Liver (tissue), 9 donors: Measurements from ENCODE around the gene LPAR6. TPM values are rescaled to one million over a fixed set of nuclear protein-coding genes. Genes with fewer than 3 reads are reported as not detected.

Source experiments
- DNase-seq: peaks from one replicate; pipeline ENCODE4 v3.0.0-alpha.2; 2017; ENCODE audit warnings: low spot score
- H3K27ac ChIP-seq, 2 donors: one replicate each; pipeline ENCODE4 v1.7.0; 2013; ENCODE audit warnings: inconsistent platforms in 2 of 2, low read length in 2 of 2, control low read depth in 1 of 2, low read depth in 1 of 2, mild to moderate bottlenecking in 1 of 2
- H3K27me3 ChIP-seq, 4 donors: one replicate each; pipeline versions ENCODE4 v1.6.1 to v1.7.0; 2013; ENCODE audit warnings: low read length in 3 of 4, inconsistent platforms in 1 of 4, mild to moderate bottlenecking in 1 of 4, moderate library complexity in 1 of 4; ENCODE audit not compliant: control insufficient read depth in 4 of 4, insufficient read depth in 4 of 4
- H3K36me3 ChIP-seq, 4 donors: one replicate each; pipeline versions ENCODE4 v1.6.1 to v1.7.0; 2013; ENCODE audit warnings: low read length in 3 of 4, mild to moderate bottlenecking in 3 of 4, low read depth in 1 of 4, moderate library complexity in 1 of 4; ENCODE audit not compliant: control insufficient read depth in 4 of 4, insufficient read depth in 3 of 4
- H3K4me1 ChIP-seq, 4 donors: one replicate each; pipeline versions ENCODE4 v1.6.1 to v1.7.0; 2013; ENCODE audit warnings: low read length in 3 of 4, mild to moderate bottlenecking in 3 of 4, moderate library complexity in 1 of 4; ENCODE audit not compliant: control insufficient read depth in 4 of 4, insufficient read depth in 4 of 4
- H3K4me3 ChIP-seq, 3 donors: one replicate each; pipeline versions ENCODE4 v1.6.1 to v1.7.0; 2013; ENCODE audit warnings: low read length in 3 of 3, control low read depth in 1 of 3, low read depth in 1 of 3, mild to moderate bottlenecking in 1 of 3
- H3K9ac ChIP-seq, 2 donors: one replicate each; pipeline ENCODE4 v1.7.0; 2013; ENCODE audit warnings: low read length in 2 of 2, mild to moderate bottlenecking in 2 of 2, moderate library complexity in 2 of 2, control low read depth in 1 of 2, low read depth in 1 of 2
- H3K9me3 ChIP-seq, 4 donors: one replicate each; pipeline versions ENCODE4 v1.6.1 to v1.7.0; 2013; ENCODE audit warnings: low read length in 3 of 4; ENCODE audit not compliant: control insufficient read depth in 4 of 4
- EGR1 ChIP-seq, 2 donors: IDR thresholded peaks; 2 replicates each; pipeline ENCODE4 v1.6.1; 2016 to 2018; ENCODE audit warnings: antibody characterized with exemption in 2 of 2, low read depth in 2 of 2
- FOXA1 ChIP-seq: IDR thresholded peaks from 2 replicates; pipeline ENCODE4 v1.6.1; 2016; ENCODE audit warnings: antibody characterized with exemption
- FOXA2 ChIP-seq: IDR thresholded peaks from 2 replicates; pipeline ENCODE4 v1.6.1; 2016; ENCODE audit warnings: antibody characterized with exemption
- GABPA ChIP-seq, 2 donors: IDR thresholded peaks in 1 of 2; conservative IDR thresholded peaks in 1 of 2; 2 replicates each; pipeline ENCODE4 v1.6.1; 2016; ENCODE audit warnings: antibody characterized with exemption in 2 of 2, mild to moderate bottlenecking in 1 of 2, moderate library complexity in 1 of 2
- HNF4A ChIP-seq, 2 donors: conservative IDR thresholded peaks; 2 replicates each; pipeline ENCODE4 v1.6.1; 2016; ENCODE audit warnings: antibody characterized with exemption in 2 of 2, mild to moderate bottlenecking in 2 of 2
- HNF4G ChIP-seq: IDR thresholded peaks from 2 replicates; pipeline ENCODE4 v1.6.1; 2016; ENCODE audit warnings: antibody characterized with exemption
- JUND ChIP-seq, 2 donors: IDR thresholded peaks; 2 replicates each; pipeline ENCODE4 v1.6.1; 2016; ENCODE audit warnings: antibody characterized with exemption in 2 of 2
- NR2F2 ChIP-seq: IDR thresholded peaks from 2 replicates; pipeline ENCODE4 v1.6.1; 2016; ENCODE audit warnings: antibody characterized with exemption
- RAD21 ChIP-seq, 2 donors: IDR thresholded peaks; 2 replicates each; pipeline ENCODE4 v1.6.1; 2016; ENCODE audit warnings: antibody characterized with exemption in 2 of 2, mild to moderate bottlenecking in 2 of 2
- RXRA ChIP-seq, 2 donors: IDR thresholded peaks; 2 replicates each; pipeline ENCODE4 v1.6.1; 2017 to 2018; ENCODE audit warnings: antibody characterized with exemption in 2 of 2, mild to moderate bottlenecking in 1 of 2
- SP1 ChIP-seq: IDR thresholded peaks from 2 replicates; pipeline ENCODE4 v1.6.1; 2018; ENCODE audit warnings: antibody characterized with exemption, mild to moderate bottlenecking
- TAF1 ChIP-seq: conservative IDR thresholded peaks from 2 replicates; pipeline ENCODE4 v1.6.1; 2016; ENCODE audit warnings: antibody characterized with exemption, mild to moderate bottlenecking
- YY1 ChIP-seq: IDR thresholded peaks from 2 replicates; pipeline ENCODE4 v1.6.1; 2016; ENCODE audit warnings: antibody characterized with exemption, mild to moderate bottlenecking
- WGBS: extraction: QIAGEN DNeasy Blood & Tissue Kit; methylation state at CpG from one replicate; pipeline ENCODE4 v1.1.7; 2013; 5-methylcytosine and 5-hydroxymethylcytosine counted together
- polyA plus RNA-seq, 2 donors: library from polyadenylated mRNA; stranded (reverse) in 1 of 2; unstranded in 1 of 2; fragments of 200-250 nt in 1 of 2; fragments of >200 nt in 1 of 2; fragmentation: Nextera tagmentation in 1 of 2; extraction: Ambion mirVana in 1 of 2; gene quantifications; one replicate each; pipeline versions ENCODE4 v1.2.1 to v1.2.3, GENCODE V29; 2013 to 2015
- total RNA-seq, 2 donors: library from RNA; depleted of rRNA; stranded (reverse); fragments of >200 nt; gene quantifications; one replicate each; pipeline ENCODE4 v1.2.3, GENCODE V29; 2014
- TF ChIP-seq, protein P1 (sequence below): IDR thresholded peaks from 2 replicates; pipeline ENCODE4 v1.6.1; 2016; ENCODE audit warnings: antibody characterized with exemption
- TF ChIP-seq, protein P2 (sequence below): IDR thresholded peaks from 2 replicates; pipeline ENCODE4 v1.6.1; 2016; ENCODE audit warnings: antibody characterized with exemption, mild to moderate bottlenecking
- TF ChIP-seq, protein P3 (sequence below): IDR thresholded peaks from 2 replicates; pipeline ENCODE4 v1.6.1; 2016; ENCODE audit warnings: antibody characterized with exemption
- TF ChIP-seq, protein P4 (sequence below): fragments of 150-350 bp; IDR thresholded peaks from 2 replicates; pipeline ENCODE4 v1.5.1; 2017; ENCODE audit warnings: improper control_type of control experiment, low read depth, low read length; ENCODE audit not compliant: missing input control
- TF ChIP-seq, protein P5 (sequence below): IDR thresholded peaks from 2 replicates; pipeline ENCODE4 v1.6.1; 2016; ENCODE audit warnings: antibody characterized with exemption
- donor health status: healthy.
- donor health status: healthy.
- donor health status: healthy.
- donor health status: healthy.
- donor health status: healthy.

LPAR6 gene
- total and polyA plus RNA-seq, 4 donors = 5.9 to 12.4 (median 9.5) TPM

DNA sequence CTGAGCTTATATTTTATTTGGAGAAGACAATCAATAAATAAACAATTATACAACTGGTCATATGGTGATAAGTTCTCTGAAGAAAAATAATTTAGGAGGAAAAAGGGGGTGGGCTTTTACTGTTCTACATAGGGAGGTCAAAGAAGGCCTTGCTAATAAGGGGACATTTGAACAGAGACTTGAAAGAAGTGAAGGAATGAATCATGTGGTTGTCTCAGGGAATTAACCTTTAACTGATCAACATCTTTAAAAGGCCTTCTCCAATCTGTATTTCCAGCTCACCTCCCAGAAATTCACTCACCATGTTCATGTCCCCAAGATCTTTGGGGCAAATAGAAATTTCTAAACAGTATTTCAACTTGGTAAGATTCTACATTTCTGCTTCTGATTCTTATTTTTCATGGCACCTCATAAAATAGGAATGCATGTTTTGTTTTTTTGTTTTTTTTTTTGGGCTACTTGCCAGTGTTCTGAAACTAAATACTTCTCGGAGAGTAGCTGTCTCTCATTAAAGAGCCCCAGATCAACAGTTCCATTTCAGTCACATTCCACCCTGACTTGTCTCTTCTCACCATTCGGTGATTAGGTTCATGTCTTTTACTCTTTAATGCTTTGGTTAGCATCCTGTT is 19.2 kb upstream of the LPAR6 start:
- Histone ChIP-seq H3K4me3 (no peak overlapping the region), H3K36me3 (no peaks in the 10 kb centered on the region), H3K9me3 (no peaks in the 10 kb centered on the region), H3K9ac (peak overlapping the region in 1 of 2 donors; percentile 31), H3K4me1 (no peaks in the 10 kb centered on the region), H3K27me3 (no peaks in the 10 kb centered on the region), H3K27ac (no peak overlapping the region)
- TF ChIP-seq FOXA1 (no peak), YY1 (no peak), RAD21 (IDR thresholded peaks at IDR 0.05) (no peak), SP1 (no peak), TAF1 (no peak), HNF4A (conservative IDR thresholded peaks at IDR 0.05) (no peak), JUND (IDR thresholded peaks at IDR 0.05) (no peak), HNF4G (no peak), EGR1 (IDR thresholded peaks at IDR 0.05; ENCODE audit: low read depth in 2 of 2) (no peak), GABPA (IDR thresholded peaks at IDR 0.05 in 1 of 2, conservative IDR thresholded peaks at IDR 0.05 in 1 of 2) (no peak), NR2F2 (no peak), FOXA2 (no peak), RXRA (IDR thresholded peaks at IDR 0.05) (no peak)
- TF ChIP-seq, protein P1, sequence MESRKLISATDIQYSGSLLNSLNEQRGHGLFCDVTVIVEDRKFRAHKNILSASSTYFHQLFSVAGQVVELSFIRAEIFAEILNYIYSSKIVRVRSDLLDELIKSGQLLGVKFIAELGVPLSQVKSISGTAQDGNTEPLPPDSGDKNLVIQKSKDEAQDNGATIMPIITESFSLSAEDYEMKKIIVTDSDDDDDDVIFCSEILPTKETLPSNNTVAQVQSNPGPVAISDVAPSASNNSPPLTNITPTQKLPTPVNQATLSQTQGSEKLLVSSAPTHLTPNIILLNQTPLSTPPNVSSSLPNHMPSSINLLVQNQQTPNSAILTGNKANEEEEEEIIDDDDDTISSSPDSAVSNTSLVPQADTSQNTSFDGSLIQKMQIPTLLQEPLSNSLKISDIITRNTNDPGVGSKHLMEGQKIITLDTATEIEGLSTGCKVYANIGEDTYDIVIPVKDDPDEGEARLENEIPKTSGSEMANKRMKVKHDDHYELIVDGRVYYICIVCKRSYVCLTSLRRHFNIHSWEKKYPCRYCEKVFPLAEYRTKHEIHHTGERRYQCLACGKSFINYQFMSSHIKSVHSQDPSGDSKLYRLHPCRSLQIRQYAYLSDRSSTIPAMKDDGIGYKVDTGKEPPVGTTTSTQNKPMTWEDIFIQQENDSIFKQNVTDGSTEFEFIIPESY = no peak
- TF ChIP-seq, protein P2, sequence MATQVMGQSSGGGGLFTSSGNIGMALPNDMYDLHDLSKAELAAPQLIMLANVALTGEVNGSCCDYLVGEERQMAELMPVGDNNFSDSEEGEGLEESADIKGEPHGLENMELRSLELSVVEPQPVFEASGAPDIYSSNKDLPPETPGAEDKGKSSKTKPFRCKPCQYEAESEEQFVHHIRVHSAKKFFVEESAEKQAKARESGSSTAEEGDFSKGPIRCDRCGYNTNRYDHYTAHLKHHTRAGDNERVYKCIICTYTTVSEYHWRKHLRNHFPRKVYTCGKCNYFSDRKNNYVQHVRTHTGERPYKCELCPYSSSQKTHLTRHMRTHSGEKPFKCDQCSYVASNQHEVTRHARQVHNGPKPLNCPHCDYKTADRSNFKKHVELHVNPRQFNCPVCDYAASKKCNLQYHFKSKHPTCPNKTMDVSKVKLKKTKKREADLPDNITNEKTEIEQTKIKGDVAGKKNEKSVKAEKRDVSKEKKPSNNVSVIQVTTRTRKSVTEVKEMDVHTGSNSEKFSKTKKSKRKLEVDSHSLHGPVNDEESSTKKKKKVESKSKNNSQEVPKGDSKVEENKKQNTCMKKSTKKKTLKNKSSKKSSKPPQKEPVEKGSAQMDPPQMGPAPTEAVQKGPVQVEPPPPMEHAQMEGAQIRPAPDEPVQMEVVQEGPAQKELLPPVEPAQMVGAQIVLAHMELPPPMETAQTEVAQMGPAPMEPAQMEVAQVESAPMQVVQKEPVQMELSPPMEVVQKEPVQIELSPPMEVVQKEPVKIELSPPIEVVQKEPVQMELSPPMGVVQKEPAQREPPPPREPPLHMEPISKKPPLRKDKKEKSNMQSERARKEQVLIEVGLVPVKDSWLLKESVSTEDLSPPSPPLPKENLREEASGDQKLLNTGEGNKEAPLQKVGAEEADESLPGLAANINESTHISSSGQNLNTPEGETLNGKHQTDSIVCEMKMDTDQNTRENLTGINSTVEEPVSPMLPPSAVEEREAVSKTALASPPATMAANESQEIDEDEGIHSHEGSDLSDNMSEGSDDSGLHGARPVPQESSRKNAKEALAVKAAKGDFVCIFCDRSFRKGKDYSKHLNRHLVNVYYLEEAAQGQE = no peak
- TF ChIP-seq, protein P3, sequence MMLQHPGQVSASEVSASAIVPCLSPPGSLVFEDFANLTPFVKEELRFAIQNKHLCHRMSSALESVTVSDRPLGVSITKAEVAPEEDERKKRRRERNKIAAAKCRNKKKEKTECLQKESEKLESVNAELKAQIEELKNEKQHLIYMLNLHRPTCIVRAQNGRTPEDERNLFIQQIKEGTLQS = no peak
- TF ChIP-seq, protein P4, sequence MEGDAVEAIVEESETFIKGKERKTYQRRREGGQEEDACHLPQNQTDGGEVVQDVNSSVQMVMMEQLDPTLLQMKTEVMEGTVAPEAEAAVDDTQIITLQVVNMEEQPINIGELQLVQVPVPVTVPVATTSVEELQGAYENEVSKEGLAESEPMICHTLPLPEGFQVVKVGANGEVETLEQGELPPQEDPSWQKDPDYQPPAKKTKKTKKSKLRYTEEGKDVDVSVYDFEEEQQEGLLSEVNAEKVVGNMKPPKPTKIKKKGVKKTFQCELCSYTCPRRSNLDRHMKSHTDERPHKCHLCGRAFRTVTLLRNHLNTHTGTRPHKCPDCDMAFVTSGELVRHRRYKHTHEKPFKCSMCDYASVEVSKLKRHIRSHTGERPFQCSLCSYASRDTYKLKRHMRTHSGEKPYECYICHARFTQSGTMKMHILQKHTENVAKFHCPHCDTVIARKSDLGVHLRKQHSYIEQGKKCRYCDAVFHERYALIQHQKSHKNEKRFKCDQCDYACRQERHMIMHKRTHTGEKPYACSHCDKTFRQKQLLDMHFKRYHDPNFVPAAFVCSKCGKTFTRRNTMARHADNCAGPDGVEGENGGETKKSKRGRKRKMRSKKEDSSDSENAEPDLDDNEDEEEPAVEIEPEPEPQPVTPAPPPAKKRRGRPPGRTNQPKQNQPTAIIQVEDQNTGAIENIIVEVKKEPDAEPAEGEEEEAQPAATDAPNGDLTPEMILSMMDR = no peak
- TF ChIP-seq, protein P5, sequence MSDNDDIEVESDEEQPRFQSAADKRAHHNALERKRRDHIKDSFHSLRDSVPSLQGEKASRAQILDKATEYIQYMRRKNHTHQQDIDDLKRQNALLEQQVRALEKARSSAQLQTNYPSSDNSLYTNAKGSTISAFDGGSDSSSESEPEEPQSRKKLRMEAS = no peak
- DNase-seq = no peak
- 75% methylated on average over 2 of the region's 2 CpGs for WGBS
